HepG2 (cell line): ENCODE measurements around the gene RAB34. TPM values are rescaled to one million over a fixed set of nuclear protein-coding genes. Genes with fewer than 3 reads are reported as not detected.
A peak's percentile ranks its signal among the peaks of the same experiment; 100 is the strongest.

Experiments used
- ELF3 ChIP-seq: IDR thresholded peaks from 2 replicates; pipeline ENCODE4 v1.6.1; 2016; ENCODE audit warnings: missing genetic modification reagents, missing compliant biosample characterization
- ETV6 ChIP-seq: sonication (generic); formaldehyde crosslinking; conservative IDR thresholded peaks from 2 replicates; pipeline ENCODE4 v1.4.0; 2020; ENCODE audit warnings: missing genetic modification reagents
- HNRNPK ChIP-seq: fragments of 200-400 bp; formaldehyde crosslinking; IDR thresholded peaks from 2 replicates; pipeline ENCODE4 v1.6.1; 2018; ENCODE audit warnings: low read length, low read depth, moderate library complexity, mild to moderate bottlenecking; ENCODE audit not compliant: poor library complexity, severe bottlenecking
- KAT8 ChIP-seq: IDR thresholded peaks from 2 replicates; pipeline ENCODE4 v1.6.1; 2016; ENCODE audit warnings: missing genetic modification reagents, missing compliant biosample characterization
- KMT2B ChIP-seq: IDR thresholded peaks from 2 replicates; pipeline ENCODE4 v1.6.1; 2016; ENCODE audit warnings: missing genetic modification reagents, missing compliant biosample characterization
- MATR3 ChIP-seq: sonication (generic); formaldehyde crosslinking; IDR thresholded peaks from 2 replicates; pipeline ENCODE4 v1.4.0; 2020; ENCODE audit warnings: missing genetic modification reagents
- NR2F2 ChIP-seq: IDR thresholded peaks from 2 replicates; pipeline ENCODE4 v1.6.1; 2012; ENCODE audit warnings: low read depth, inconsistent platforms, borderline replicate concordance
- PITX1 ChIP-seq: sonication (generic); formaldehyde crosslinking; IDR thresholded peaks from 2 replicates; pipeline ENCODE4 v1.5.1; 2020; ENCODE audit warnings: mild to moderate bottlenecking, missing genetic modification reagents
- PRMT3 ChIP-seq: sonication (generic); formaldehyde crosslinking; IDR thresholded peaks from 2 replicates; pipeline ENCODE4 v1.8.1; 2022; ENCODE audit warnings: low read depth, mild to moderate bottlenecking, moderate library complexity, missing genetic modification reagents, borderline replicate concordance
- RARA ChIP-seq: IDR thresholded peaks from 2 replicates; pipeline ENCODE4 v1.6.1; 2016; ENCODE audit warnings: missing genetic modification reagents, missing compliant biosample characterization
- RCOR2 ChIP-seq: IDR thresholded peaks from 2 replicates; pipeline ENCODE4 v1.6.1; 2016; ENCODE audit warnings: missing biosample characterization, missing genetic modification reagents
- SRF ChIP-seq: IDR thresholded peaks from 2 replicates; pipeline ENCODE4 v1.6.1; 2011; ENCODE audit warnings: mild to moderate bottlenecking, low read depth, low read length, moderate library complexity
- ZBTB10 ChIP-seq: sonication (generic); formaldehyde crosslinking; IDR thresholded peaks from 2 replicates; pipeline ENCODE4 v1.4.0; 2020; ENCODE audit warnings: missing genetic modification reagents, borderline replicate concordance
- ZNF101 ChIP-seq: sonication (generic); formaldehyde crosslinking; IDR thresholded peaks from 2 replicates; pipeline ENCODE4 v1.4.0; 2020; ENCODE audit warnings: mild to moderate bottlenecking, low read depth, missing genetic modification reagents, borderline replicate concordance
- ZNF17 ChIP-seq: sonication (generic); formaldehyde crosslinking; IDR thresholded peaks from 2 replicates; pipeline ENCODE4 v1.5.0; 2020; ENCODE audit warnings: mild to moderate bottlenecking, missing genetic modification reagents
- ZNF597 ChIP-seq: sonication (generic); formaldehyde crosslinking; IDR thresholded peaks from 2 replicates; pipeline ENCODE4 v1.5.0; 2020; ENCODE audit warnings: missing genetic modification reagents
- ZNF674 ChIP-seq: sonication (generic); formaldehyde crosslinking; IDR thresholded peaks from 2 replicates; pipeline ENCODE4 v1.5.0; 2020; ENCODE audit warnings: low read depth, mild to moderate bottlenecking, missing genetic modification reagents
- ZSCAN31 ChIP-seq: sonication (generic); formaldehyde crosslinking; IDR thresholded peaks from 2 replicates; pipeline ENCODE4 v1.5.0; 2020; ENCODE audit warnings: low read depth, mild to moderate bottlenecking, missing genetic modification reagents
- polyA plus RNA-seq, 8 experiments: library from polyadenylated mRNA; depleted of rRNA in 3 of 8; stranded (reverse) in 7 of 8; unstranded in 1 of 8; fragments of >200 nt; fragmentation: Illumina TruSeq in 4 of 8; extraction: Trizol in 4 of 8; gene quantifications; 2 replicates each; pipeline versions ENCODE4 v1.2.1 to v1.2.3, GENCODE V29; 2011 to 2016; ENCODE audit warnings: low read depth in 4 of 8, missing spikeins in 1 of 8, mixed read lengths in 1 of 8; ENCODE audit not compliant: insufficient read depth in 1 of 8
- total RNA-seq, 5 experiments: library from RNA; depleted of rRNA; stranded (reverse); fragments of >200 nt; fragmentation: Illumina TruSeq; extraction: Trizol; gene quantifications; 2 replicates each; pipeline ENCODE4 v1.2.3, GENCODE V29; 2016; ENCODE audit warnings: low read depth in 1 of 5
- TF ChIP-seq, protein P1 (sequence below): sonication (generic); formaldehyde crosslinking; IDR thresholded peaks from 2 replicates; pipeline ENCODE4 v1.4.0; 2020; ENCODE audit warnings: missing genetic modification reagents
- TF ChIP-seq, protein P2 (sequence below): sonication (generic); formaldehyde crosslinking; conservative IDR thresholded peaks from 2 replicates; pipeline ENCODE4 v1.8.0; 2022; ENCODE audit warnings: missing genetic modification reagents
- TF ChIP-seq, protein P3 (sequence below): sonication (generic); formaldehyde crosslinking; IDR thresholded peaks from 2 replicates; pipeline ENCODE4 v1.8.1; 2023; ENCODE audit warnings: mild to moderate bottlenecking, moderate library complexity, missing genetic modification reagents

RAB34 gene
- total and polyA plus RNA-seq, 2 of the 13 experiments (the other 11 are each of a cell fraction or from before 2014, with no cell fraction given) = 0.49 TPM; not detected in 1

DNA sequence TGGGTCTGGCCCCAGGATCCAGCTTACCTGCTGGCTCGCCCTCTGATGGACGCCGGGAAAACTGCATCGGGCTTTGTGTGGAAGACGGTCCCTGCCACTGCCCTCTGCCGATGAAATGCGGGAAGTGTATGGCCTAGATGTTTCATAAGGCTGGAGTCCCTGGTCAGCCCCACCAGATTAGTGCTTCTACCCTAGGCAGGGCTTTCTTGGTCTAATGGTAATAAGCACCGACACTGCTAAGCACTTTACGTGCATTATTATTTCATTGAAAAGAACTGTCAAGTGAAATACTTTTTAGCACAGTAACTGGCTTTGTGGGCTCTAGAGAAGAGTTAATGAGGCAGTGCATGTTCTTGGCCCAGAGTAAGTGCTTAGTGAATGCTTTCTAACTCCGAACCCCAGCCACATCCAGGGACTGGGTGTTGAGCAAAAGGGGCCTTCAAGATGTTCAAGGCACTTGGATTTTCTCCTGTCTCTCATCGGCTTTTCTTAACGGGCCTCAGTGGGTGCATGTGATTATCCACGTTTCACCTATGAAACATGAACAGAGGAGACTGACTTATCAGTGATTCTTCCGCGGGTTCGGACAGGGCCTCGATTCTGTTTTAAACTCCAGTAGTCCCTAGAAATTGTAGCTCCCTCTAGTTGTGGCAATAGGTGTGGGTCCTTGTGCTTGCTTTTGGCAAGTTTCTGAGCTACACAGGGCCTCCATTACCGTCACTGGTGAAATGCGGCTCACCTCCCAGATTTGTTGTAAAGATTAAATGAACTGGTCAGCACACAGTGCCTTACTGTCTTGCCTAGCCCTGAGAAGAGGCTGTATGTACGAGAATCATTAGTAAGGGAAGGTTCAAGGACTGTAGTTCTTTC lies 32.7 kb upstream of the RAB34 start (continued):
- TF ChIP-seq, protein P1, sequence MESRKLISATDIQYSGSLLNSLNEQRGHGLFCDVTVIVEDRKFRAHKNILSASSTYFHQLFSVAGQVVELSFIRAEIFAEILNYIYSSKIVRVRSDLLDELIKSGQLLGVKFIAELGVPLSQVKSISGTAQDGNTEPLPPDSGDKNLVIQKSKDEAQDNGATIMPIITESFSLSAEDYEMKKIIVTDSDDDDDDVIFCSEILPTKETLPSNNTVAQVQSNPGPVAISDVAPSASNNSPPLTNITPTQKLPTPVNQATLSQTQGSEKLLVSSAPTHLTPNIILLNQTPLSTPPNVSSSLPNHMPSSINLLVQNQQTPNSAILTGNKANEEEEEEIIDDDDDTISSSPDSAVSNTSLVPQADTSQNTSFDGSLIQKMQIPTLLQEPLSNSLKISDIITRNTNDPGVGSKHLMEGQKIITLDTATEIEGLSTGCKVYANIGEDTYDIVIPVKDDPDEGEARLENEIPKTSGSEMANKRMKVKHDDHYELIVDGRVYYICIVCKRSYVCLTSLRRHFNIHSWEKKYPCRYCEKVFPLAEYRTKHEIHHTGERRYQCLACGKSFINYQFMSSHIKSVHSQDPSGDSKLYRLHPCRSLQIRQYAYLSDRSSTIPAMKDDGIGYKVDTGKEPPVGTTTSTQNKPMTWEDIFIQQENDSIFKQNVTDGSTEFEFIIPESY (CRISPR knock-in tag) = peak; percentile 70
- TF ChIP-seq ZSCAN31 = no peak
- no peak; the same call in 1 of the 2 replicates for TF ChIP-seq PITX1 (CRISPR knock-in tag)
- TF ChIP-seq ETV6 (CRISPR knock-in tag) = no peak
- TF ChIP-seq, protein P2, sequence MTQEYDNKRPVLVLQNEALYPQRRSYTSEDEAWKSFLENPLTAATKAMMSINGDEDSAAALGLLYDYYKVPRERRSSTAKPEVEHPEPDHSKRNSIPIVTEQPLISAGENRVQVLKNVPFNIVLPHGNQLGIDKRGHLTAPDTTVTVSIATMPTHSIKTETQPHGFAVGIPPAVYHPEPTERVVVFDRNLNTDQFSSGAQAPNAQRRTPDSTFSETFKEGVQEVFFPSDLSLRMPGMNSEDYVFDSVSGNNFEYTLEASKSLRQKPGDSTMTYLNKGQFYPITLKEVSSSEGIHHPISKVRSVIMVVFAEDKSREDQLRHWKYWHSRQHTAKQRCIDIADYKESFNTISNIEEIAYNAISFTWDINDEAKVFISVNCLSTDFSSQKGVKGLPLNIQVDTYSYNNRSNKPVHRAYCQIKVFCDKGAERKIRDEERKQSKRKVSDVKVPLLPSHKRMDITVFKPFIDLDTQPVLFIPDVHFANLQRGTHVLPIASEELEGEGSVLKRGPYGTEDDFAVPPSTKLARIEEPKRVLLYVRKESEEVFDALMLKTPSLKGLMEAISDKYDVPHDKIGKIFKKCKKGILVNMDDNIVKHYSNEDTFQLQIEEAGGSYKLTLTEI = no peak
- TF ChIP-seq MATR3 (CRISPR knock-in tag) = no peak
- TF ChIP-seq ZNF597 (CRISPR knock-in tag) = no peak
- no peak for TF ChIP-seq HNRNPK
- peak; percentile 39; the same call in 1 of the 2 replicates for TF ChIP-seq RARA (CRISPR knock-in tag)
- no peak for TF ChIP-seq RCOR2 (CRISPR knock-in tag)
- 0 out of 2 replicates have a peak, but pooled peaks have one; percentile 43 for TF ChIP-seq KMT2B (CRISPR knock-in tag)
- peak; percentile 50; the same call in 1 of the 2 replicates for TF ChIP-seq KAT8 (CRISPR knock-in tag)
- TF ChIP-seq PRMT3 (CRISPR knock-in tag) = no peak
- no peak for TF ChIP-seq ZNF17 (CRISPR knock-in tag)
- TF ChIP-seq ZNF674 (CRISPR knock-in tag) = no peak
- peak; percentile 33; the same call in 1 of the 2 replicates for TF ChIP-seq ELF3
- no peak for TF ChIP-seq NR2F2
- TF ChIP-seq ZNF101 (CRISPR knock-in tag) = no peak
- no peak for TF ChIP-seq ZBTB10
- TF ChIP-seq, protein P3, sequence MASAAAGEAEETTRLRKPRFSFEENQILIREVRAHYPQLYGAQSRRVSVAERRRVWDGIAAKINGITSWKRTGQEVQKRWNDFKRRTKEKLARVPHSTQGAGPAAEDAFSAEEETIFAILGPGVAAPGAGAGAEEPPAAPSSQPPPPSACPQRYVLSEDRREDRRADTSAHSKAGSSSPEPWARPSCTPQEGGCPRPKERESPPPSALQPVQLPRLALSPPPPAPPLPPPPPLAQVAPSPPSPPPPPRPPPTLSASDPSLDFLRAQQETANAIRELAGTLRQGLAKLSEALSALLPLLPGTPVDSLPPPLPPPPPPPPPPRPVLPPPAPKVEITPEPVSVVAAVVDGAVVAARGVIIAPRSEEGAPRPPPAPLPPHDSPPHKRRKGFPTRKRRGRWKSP = no peak
- TF ChIP-seq SRF = no peak
